ENCODE measurements around the gene C20orf204.

C20orf204 gene

GRCh38 chr20:64027981-64028685 lies 7.8 kb upstream of the C20orf204 start:
- H3K9me3 ChIP-seq (ENCODE audit: control insufficient read depth, insufficient read depth, low read length) = no peaks in the 10 kb centered on the region
- peaks cover 48% of the 10 kb centered on the region for H3K36me3 ChIP-seq (ENCODE audit: control insufficient read depth, insufficient read depth, low read length)
- no peak overlapping the region for H3K27ac ChIP-seq (ENCODE audit: low read length)
- no peaks in the 10 kb centered on the region for H3K27me3 ChIP-seq (ENCODE audit: control insufficient read depth, insufficient read depth, low read length)
- WGBS (ENCODE audit: insufficient coverage, insufficient read length) = no CpG with 5 or more reads among the region's 24 CpGs
- DNase-seq (ENCODE audit: low read depth, low spot score) = no peak
- H3K4me1 ChIP-seq (ENCODE audit: control insufficient read depth, insufficient read depth, low read length) = no peaks in the 10 kb centered on the region
- H3K4me3 ChIP-seq (ENCODE audit: low read length) = no peak overlapping the region

- H3K36me3 ChIP-seq (ENCODE audit: control insufficient read depth, insufficient read depth, low read length) = peaks cover 40% of the 10 kb centered on the region
Observed at GRCh38 chr20:64029293-64030117, 6.5 kb upstream of the C20orf204 start.

GRCh38 chr20:64030371-64031134 lies 5.4 kb upstream of the C20orf204 start:
- DNase-seq (ENCODE audit: low read depth, low spot score) = no peak
- WGBS (ENCODE audit: insufficient coverage, insufficient read length) = no CpG with 5 or more reads among the region's 20 CpGs
- H3K36me3 ChIP-seq (ENCODE audit: control insufficient read depth, insufficient read depth, low read length) = peaks cover 34% of the 10 kb centered on the region
- no peaks in the 10 kb centered on the region for H3K27me3 ChIP-seq (ENCODE audit: control insufficient read depth, insufficient read depth, low read length)
- H3K9me3 ChIP-seq (ENCODE audit: control insufficient read depth, insufficient read depth, low read length) = no peaks in the 10 kb centered on the region
- H3K4me1 ChIP-seq (ENCODE audit: control insufficient read depth, insufficient read depth, low read length) = no peaks in the 10 kb centered on the region
- no peak overlapping the region for H3K27ac ChIP-seq (ENCODE audit: low read length)
- no peak overlapping the region for H3K4me3 ChIP-seq (ENCODE audit: low read length)

More at GRCh38 chr20:64029293-64030117, 6.5 kb upstream of the C20orf204 start:
- DNase-seq (ENCODE audit: low read depth, low spot score) = no peak
- Histone ChIP-seq H3K27me3 (ENCODE audit: control insufficient read depth, insufficient read depth, low read length) (no peaks in the 10 kb centered on the region), H3K4me3 (ENCODE audit: low read length) (no peak overlapping the region), H3K9me3 (ENCODE audit: control insufficient read depth, insufficient read depth, low read length) (no peaks in the 10 kb centered on the region), H3K4me1 (ENCODE audit: control insufficient read depth, insufficient read depth, low read length) (no peaks in the 10 kb centered on the region), H3K27ac (ENCODE audit: low read length) (no peak overlapping the region)
- no CpG with 5 or more reads among the region's 38 CpGs for WGBS (ENCODE audit: insufficient coverage, insufficient read length)

GRCh38 chr20:64031822-64032314 lies 4.1 kb upstream of the C20orf204 start:
- peaks cover 29% of the 10 kb centered on the region for H3K36me3 ChIP-seq (ENCODE audit: control insufficient read depth, insufficient read depth, low read length)
- DNase-seq (ENCODE audit: low read depth, low spot score) = no peak

GRCh38 chr20:64032706-64033624 lies 3.0 kb upstream of the C20orf204 start:
- WGBS (ENCODE audit: insufficient coverage, insufficient read length) = no CpG with 5 or more reads among the region's 31 CpGs
- no peak for DNase-seq (ENCODE audit: low read depth, low spot score)
- Histone ChIP-seq H3K36me3 (ENCODE audit: control insufficient read depth, insufficient read depth, low read length) (peaks cover 24% of the 10 kb centered on the region), H3K9me3 (ENCODE audit: control insufficient read depth, insufficient read depth, low read length) (no peaks in the 10 kb centered on the region), H3K27me3 (ENCODE audit: control insufficient read depth, insufficient read depth, low read length) (no peaks in the 10 kb centered on the region), H3K4me1 (ENCODE audit: control insufficient read depth, insufficient read depth, low read length) (peaks cover 13% of the 10 kb centered on the region), H3K4me3 (ENCODE audit: low read length) (no peak overlapping the region), H3K27ac (ENCODE audit: low read length) (no peak overlapping the region)

More at GRCh38 chr20:64031822-64032314, 4.1 kb upstream of the C20orf204 start:
- no peak overlapping the region for H3K4me3 ChIP-seq (ENCODE audit: low read length)
- no CpG with 5 or more reads among the region's 19 CpGs for WGBS (ENCODE audit: insufficient coverage, insufficient read length)
- H3K4me1 ChIP-seq (ENCODE audit: control insufficient read depth, insufficient read depth, low read length) = peaks cover 11% of the 10 kb centered on the region
- no peaks in the 10 kb centered on the region for H3K9me3 ChIP-seq (ENCODE audit: control insufficient read depth, insufficient read depth, low read length)
- no peak overlapping the region for H3K27ac ChIP-seq (ENCODE audit: low read length)
- no peaks in the 10 kb centered on the region for H3K27me3 ChIP-seq (ENCODE audit: control insufficient read depth, insufficient read depth, low read length)

GRCh38 chr20:64033981-64034493 lies 1.9 kb upstream of the C20orf204 start:
- Histone ChIP-seq H3K36me3 (ENCODE audit: control insufficient read depth, insufficient read depth, low read length) (peaks cover 24% of the 10 kb centered on the region), H3K9me3 (ENCODE audit: control insufficient read depth, insufficient read depth, low read length) (no peaks in the 10 kb centered on the region), H3K4me3 (ENCODE audit: low read length) (no peak overlapping the region), H3K27ac (ENCODE audit: low read length) (no peak overlapping the region), H3K27me3 (ENCODE audit: control insufficient read depth, insufficient read depth, low read length) (no peaks in the 10 kb centered on the region; the same call in 1 of the 2 replicates), H3K4me1 (ENCODE audit: control insufficient read depth, insufficient read depth, low read length) (peaks cover 13% of the 10 kb centered on the region)
- no peak for DNase-seq (ENCODE audit: low read depth, low spot score)
- WGBS (ENCODE audit: insufficient coverage, insufficient read length) = no CpG with 5 or more reads among the region's 11 CpGs

GRCh38 chr20:64035066-64035932 lies 683 bp upstream of the C20orf204 start:
- no peak overlapping the region for H3K27ac ChIP-seq (ENCODE audit: low read length)
- H3K36me3 ChIP-seq (ENCODE audit: control insufficient read depth, insufficient read depth, low read length) = peaks cover 13% of the 10 kb centered on the region
- WGBS (ENCODE audit: insufficient coverage, insufficient read length) = no CpG with 5 or more reads among the region's 17 CpGs
- no peaks in the 10 kb centered on the region; the same call in 1 of the 2 replicates for H3K27me3 ChIP-seq (ENCODE audit: control insufficient read depth, insufficient read depth, low read length)
- H3K9me3 ChIP-seq (ENCODE audit: control insufficient read depth, insufficient read depth, low read length) = no peaks in the 10 kb centered on the region
- no peak overlapping the region for H3K4me3 ChIP-seq (ENCODE audit: low read length)
- no peak for DNase-seq (ENCODE audit: low read depth, low spot score)
- peaks cover 16% of the 10 kb centered on the region for H3K4me1 ChIP-seq (ENCODE audit: control insufficient read depth, insufficient read depth, low read length)

- Histone ChIP-seq H3K9me3 (ENCODE audit: control insufficient read depth, insufficient read depth, low read length) (no peaks in the 10 kb centered on the region), H3K27me3 (ENCODE audit: control insufficient read depth, insufficient read depth, low read length) (peaks cover 8% of the 10 kb centered on the region; the same call in 1 of the 2 replicates), H3K4me3 (ENCODE audit: low read length) (no peak overlapping the region), H3K36me3 (ENCODE audit: control insufficient read depth, insufficient read depth, low read length) (peaks cover 10% of the 10 kb centered on the region), H3K4me1 (ENCODE audit: control insufficient read depth, insufficient read depth, low read length) (peaks cover 16% of the 10 kb centered on the region), H3K27ac (ENCODE audit: low read length) (no peak overlapping the region)
- DNase-seq (ENCODE audit: low read depth, low spot score) = no peak
- WGBS (ENCODE audit: insufficient coverage, insufficient read length) = no CpG with 5 or more reads among the region's 17 CpGs
Observed at GRCh38 chr20:64036346-64037198, 590 bp downstream of the C20orf204 start.

Measured in iPS DF 6.9 (cell line).